Activated CD4-positive, alpha-beta T cell treated with anti-CD3 and anti-CD28 coated beads, Interleukin-2, amount 10 ng/mL, durations not matched to agents 24 days and 14 days (primary cell): ENCODE data around the gene POC5. TPM values are rescaled to one million over a fixed set of nuclear protein-coding genes. Genes with fewer than 3 reads are reported as not detected.
"Not testable (repeated sequence)": the region's sequence is repeated elsewhere in the genome, so short reads cannot be mapped to it uniquely, and the experiment has no call there.

Experiments
- DNase-seq: peaks from one replicate; pipeline ENCODE4 v3.0.0; 2022
- H3K27ac Mint-ChIP-seq: one replicate; pipeline ENCODE4 v1.8.0; 2022; ENCODE audit warnings: mild to moderate bottlenecking, mixed read lengths
- H3K27me3 Mint-ChIP-seq: one replicate; pipeline ENCODE4 v1.8.0; 2022; ENCODE audit warnings: mixed read lengths
- H3K36me3 Mint-ChIP-seq: one replicate; pipeline ENCODE4 v1.8.0; 2022; ENCODE audit warnings: low read depth, mild to moderate bottlenecking, mixed read lengths
- H3K4me1 Mint-ChIP-seq: one replicate; pipeline ENCODE4 v1.8.0; 2021; ENCODE audit warnings: mixed read lengths
- H3K4me3 Mint-ChIP-seq: one replicate; pipeline ENCODE4 v1.8.0; 2022; ENCODE audit warnings: mild to moderate bottlenecking, moderate library complexity, mixed read lengths
- H3K9me3 Mint-ChIP-seq: one replicate; pipeline ENCODE4 v1.8.0; 2021; ENCODE audit warnings: mixed read lengths
- intact Hi-C: fragments of 100-400 bp; cut with micrococcal nuclease; formaldehyde crosslinking; loops from one replicate; pipeline ENCODE4 v1.15.1; 2023
- total RNA-seq: library from RNA; stranded (reverse); gene quantifications from 2 replicates; pipeline ENCODE4 v1.2.3, GENCODE V29; 2022

Gene POC5
- total RNA-seq, 1 donor from 2014 or later: 20.8 TPM

DNA sequence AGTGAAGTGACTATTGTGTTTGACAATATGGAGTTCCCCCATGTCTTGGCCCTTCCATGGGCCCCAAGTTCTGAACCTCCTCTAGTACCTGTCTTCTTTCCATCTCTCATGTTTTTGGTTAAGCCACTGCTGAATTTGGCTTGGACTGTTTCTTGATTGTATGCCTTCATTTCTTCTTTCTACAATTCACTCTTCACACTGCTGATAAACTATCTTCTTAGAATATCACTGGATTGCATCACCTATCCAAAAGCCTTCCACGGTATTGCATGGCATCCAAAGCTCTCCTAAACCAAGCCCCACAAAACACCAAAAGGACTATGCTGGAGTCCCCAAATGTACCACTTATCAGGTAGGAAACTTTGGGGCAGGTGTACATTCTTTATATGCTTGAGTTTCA is 4.3 kb upstream of the POC5 start:
- peaks cover 2% of the 10 kb centered on the region for H3K4me1 Mint-ChIP-seq
- no peak overlapping the region for H3K4me3 Mint-ChIP-seq
- peaks cover 14% of the 10 kb centered on the region for H3K27me3 Mint-ChIP-seq
- H3K36me3 Mint-ChIP-seq: peaks cover 4% of the 10 kb centered on the region
- no peak overlapping the region for H3K27ac Mint-ChIP-seq
- peaks cover 9% of the 10 kb centered on the region for H3K9me3 Mint-ChIP-seq
- peak; percentile 32 for DNase-seq
- intact Hi-C loops: no loop called here

DNA sequence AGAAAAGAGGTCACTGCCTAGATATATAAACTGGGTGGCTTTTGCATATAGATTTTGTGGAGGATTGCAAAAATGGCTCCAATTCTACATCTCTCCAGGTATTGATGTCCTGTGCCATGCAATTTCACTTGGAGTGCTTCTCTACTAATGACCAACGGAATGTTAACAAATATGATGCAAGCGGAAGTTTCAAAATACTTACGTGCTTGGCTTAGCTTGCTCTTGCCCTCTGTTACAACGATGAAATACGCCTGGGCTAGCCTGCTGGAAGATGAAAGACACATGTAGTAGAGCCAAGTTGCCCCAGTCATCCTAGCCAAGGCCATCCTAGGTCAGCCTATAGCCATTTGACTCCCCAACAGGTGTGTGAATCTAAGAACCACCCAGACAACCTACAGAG is 3.6 kb upstream of the POC5 start:
- Mint-ChIP-seq H3K27me3 (peaks cover 11% of the 10 kb centered on the region), H3K27ac (no peak overlapping the region), H3K4me3 (no peak overlapping the region), H3K9me3 (peaks cover 9% of the 10 kb centered on the region), H3K36me3 (peaks cover 4% of the 10 kb centered on the region), H3K4me1 (peaks cover 6% of the 10 kb centered on the region)
- peak; percentile 38 for DNase-seq
- intact Hi-C loops: no loop called here

DNA sequence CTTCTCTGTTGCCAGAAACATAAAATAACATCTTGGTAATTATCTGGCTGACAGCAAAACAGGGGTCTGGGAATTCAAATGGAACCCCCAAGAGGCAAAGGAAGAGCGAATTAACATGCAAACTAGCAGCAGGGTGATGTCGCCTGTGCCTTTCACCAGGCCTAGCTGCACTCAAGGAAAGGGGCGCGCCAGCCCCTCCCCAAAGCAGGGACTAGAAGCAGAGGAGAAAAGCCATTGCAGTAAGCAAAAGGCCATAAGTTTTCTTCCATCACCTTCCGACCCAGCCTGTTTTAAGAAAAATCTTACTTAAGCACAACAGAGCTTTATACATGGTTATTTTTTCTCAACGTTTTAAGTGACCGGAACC is 539 bp downstream of the POC5 start:
- Mint-ChIP-seq H3K36me3 (peaks cover 27% of the 10 kb centered on the region), H3K4me3 (peak overlapping the region; percentile 100), H3K27me3 (peaks cover 7% of the 10 kb centered on the region), H3K9me3 (no peaks in the 10 kb centered on the region), H3K4me1 (peaks cover 29% of the 10 kb centered on the region), H3K27ac (peak overlapping the region; percentile 100)
- DNase-seq: no peak
- intact Hi-C loops: loop anchor here (1.0 to 10.0 kb wide), 10 partner anchors 47 to 1139 kb away; partner anchors contain the start of genes ANKRD31, CERT1, GCNT4 and POLK

DNA sequence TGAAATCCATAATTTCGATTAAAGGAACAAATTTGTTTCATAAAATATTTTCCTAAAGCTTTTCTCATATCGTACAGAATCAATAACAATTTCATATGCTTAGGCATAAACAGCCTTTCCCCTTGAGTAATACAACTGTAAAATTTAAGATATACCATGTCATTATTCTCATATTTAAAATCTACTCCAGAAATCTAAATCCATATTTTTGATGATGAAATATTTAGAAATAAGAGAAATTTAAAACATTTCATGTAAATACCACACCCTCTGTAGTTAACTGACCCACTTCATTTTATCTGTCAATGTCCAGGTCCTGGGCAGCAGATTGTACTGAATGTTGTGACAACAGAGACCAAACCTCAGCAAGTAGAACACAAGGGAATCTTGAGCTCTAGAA is 5.1 kb downstream of the POC5 start:
- Mint-ChIP-seq H3K27me3 (no peaks in the 10 kb centered on the region), H3K9me3 (no peaks in the 10 kb centered on the region), H3K27ac (no peak overlapping the region), H3K36me3 (peaks cover 42% of the 10 kb centered on the region), H3K4me3 (no peak overlapping the region), H3K4me1 (peaks cover 40% of the 10 kb centered on the region)
- no peak for DNase-seq
- intact Hi-C loops: loop anchor here (10.0 kb wide), 1 partner anchor 657 kb away; the partner anchor contains the start of gene GCNT4

DNA sequence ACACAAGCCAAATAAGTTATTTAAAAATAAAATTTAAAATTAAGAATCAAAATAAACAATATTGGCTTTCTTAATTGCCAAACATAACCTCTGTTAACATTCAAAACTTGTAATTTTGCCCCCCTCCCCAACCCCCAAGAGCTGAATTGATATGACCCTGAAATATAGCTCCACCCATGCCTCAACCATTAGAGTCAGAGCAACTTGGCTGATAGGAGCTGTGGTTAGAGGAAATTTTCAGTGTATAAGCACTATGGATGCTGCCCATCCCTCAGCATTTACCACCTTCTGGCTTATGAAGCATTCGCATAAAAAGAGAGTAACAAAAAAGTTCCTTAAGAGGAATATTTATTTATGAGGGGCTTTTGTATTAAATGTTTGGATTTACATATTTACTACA is 6.1 kb downstream of the POC5 start:
- no peak for DNase-seq
- intact Hi-C loops: loop anchor here (10.0 kb wide), 1 partner anchor 656 kb away; the partner anchor contains the start of gene GCNT4
- H3K4me1 Mint-ChIP-seq: peaks cover 37% of the 10 kb centered on the region
- no peaks in the 10 kb centered on the region for H3K27me3 Mint-ChIP-seq
- H3K4me3 Mint-ChIP-seq: no peak overlapping the region
- H3K9me3 Mint-ChIP-seq: no peaks in the 10 kb centered on the region
- peaks cover 40% of the 10 kb centered on the region for H3K36me3 Mint-ChIP-seq
- no peak overlapping the region for H3K27ac Mint-ChIP-seq

DNA sequence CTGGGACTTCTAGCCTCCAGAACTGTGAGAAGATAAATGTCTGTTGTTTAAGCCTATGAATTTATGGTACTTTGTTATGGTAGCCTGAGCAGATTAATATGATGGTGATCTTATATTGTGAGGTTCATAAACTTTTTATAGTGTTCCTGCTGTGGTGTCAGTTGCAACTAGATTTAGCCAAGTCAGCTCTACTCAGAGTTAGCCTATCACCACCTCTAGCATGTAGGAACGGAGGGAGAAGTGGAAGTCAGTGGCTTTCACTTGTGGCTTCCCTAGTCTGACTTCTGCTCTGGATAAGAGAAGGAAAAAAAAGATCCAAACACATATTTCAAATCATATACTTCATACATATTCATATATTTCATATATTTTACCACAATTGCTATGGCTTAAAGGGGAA is 6.6 kb downstream of the POC5 start:
- peak overlapping the region; percentile 7 for H3K27ac Mint-ChIP-seq
- intact Hi-C loops: loop anchor here (10.0 kb wide), 1 partner anchor 656 kb away; the partner anchor contains the start of gene GCNT4
- no peaks in the 10 kb centered on the region for H3K27me3 Mint-ChIP-seq
- DNase-seq: no peak
- no peak overlapping the region for H3K4me3 Mint-ChIP-seq
- H3K36me3 Mint-ChIP-seq: peaks cover 42% of the 10 kb centered on the region
- peaks cover 37% of the 10 kb centered on the region for H3K4me1 Mint-ChIP-seq
- H3K9me3 Mint-ChIP-seq: no peaks in the 10 kb centered on the region

DNA sequence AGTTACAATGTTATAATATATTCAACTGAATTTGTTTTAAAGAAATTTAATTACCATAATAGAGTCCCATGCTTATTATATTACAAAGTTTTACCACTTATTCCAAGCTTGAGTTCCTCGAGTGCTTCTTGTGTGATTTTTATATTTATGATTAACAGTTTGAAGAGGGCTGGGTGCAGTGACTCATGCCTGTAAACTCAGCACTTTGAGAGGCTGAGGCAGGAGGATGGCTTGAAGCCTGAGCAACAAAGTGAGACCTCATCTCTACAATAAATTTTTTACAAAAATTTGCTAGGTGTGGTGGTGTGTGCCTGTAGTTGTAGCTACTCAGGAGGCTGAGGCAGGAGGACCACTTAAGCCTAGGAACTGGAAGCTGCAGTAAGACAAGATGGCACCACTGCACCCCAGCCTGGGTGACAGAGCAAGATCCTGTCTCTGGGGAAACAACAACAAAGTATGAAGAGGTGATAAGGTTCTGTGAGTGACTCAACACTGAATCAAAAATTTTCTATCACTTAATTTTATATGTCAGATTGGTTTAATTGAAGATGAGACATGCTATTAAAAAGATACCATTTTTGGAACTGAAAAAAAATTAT is 9.2 kb downstream of the POC5 start:
- Mint-ChIP-seq H3K9me3 (no peaks in the 10 kb centered on the region), H3K27me3 (no peaks in the 10 kb centered on the region), H3K27ac (peak overlapping the region; percentile 34), H3K4me1 (peaks cover 21% of the 10 kb centered on the region), H3K4me3 (no peak overlapping the region), H3K36me3 (peaks cover 41% of the 10 kb centered on the region)
- peak; percentile 44 for DNase-seq
- intact Hi-C loops: no loop called here

DNA sequence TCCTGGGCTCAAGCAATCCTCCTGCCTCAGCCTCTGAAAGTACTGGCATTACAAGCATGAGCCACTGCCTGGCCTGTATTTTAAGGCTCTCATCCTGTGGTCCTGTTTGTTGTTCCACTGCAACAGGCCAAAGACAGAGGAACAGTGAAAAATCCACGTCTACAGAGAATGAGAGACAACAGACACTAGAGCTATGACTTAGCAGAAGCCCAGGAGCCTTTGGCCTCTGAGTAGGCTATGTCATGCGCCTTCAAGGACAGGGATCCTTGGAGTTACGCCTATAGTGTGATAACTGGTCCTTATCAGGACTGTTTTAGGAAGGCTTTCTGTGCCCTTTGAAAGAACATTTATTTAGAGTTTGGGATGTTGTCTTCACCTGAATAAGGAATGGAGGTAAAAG is 10.5 kb downstream of the POC5 start:
- H3K4me3 Mint-ChIP-seq: no peak overlapping the region
- DNase-seq: peak; percentile 28
- no peak overlapping the region for H3K27ac Mint-ChIP-seq
- H3K27me3 Mint-ChIP-seq: no peaks in the 10 kb centered on the region
- H3K9me3 Mint-ChIP-seq: no peaks in the 10 kb centered on the region
- intact Hi-C loops: no loop called here
- peaks cover 47% of the 10 kb centered on the region for H3K36me3 Mint-ChIP-seq
- peaks cover 18% of the 10 kb centered on the region for H3K4me1 Mint-ChIP-seq

DNA sequence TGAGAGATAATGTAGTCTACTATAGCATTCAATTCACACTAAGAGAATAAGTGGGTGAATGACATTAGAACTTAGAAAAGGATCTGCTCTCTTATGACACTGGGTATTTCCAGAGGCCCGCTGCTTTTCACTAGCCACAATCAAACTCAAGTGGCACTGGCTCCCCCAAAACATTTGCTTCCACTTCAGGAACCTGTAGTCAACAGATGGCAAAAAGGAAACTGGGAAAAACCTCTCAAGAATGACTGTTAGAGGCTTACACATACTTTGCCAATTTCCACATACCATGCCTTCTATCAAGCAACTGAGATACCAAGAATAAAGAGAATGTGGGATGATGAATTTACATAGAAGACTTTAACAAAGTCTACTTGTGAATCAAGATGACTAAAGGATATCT is 11.2 kb downstream of the POC5 start:
- H3K9me3 Mint-ChIP-seq: no peaks in the 10 kb centered on the region
- no peaks in the 10 kb centered on the region for H3K27me3 Mint-ChIP-seq
- peaks cover 16% of the 10 kb centered on the region for H3K4me1 Mint-ChIP-seq
- DNase-seq: peak; percentile 45
- H3K27ac Mint-ChIP-seq: peak overlapping the region; percentile 10
- H3K36me3 Mint-ChIP-seq: peaks cover 48% of the 10 kb centered on the region
- intact Hi-C loops: no loop called here
- no peak overlapping the region for H3K4me3 Mint-ChIP-seq

DNA sequence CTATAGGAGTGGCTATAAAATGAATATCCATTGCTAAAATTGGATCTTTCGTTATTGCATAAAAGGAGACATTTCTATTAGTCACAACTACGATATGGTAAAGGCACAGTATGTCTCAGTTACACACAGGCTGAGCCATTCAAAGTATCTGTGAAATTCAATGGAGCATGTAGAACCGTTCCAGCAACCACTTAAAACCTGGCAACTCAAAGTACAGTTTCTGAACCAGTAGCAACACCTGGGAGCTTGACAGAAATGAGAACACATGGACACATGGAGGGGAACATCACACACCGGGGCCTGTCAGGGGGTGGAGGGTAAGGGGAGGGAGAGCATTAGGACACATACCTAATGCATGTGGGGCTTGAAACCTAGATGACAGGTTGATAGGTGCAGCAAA is 15.4 kb downstream of the POC5 start:
- Mint-ChIP-seq H3K9me3 (no peaks in the 10 kb centered on the region), H3K4me3 (no peak overlapping the region), H3K27ac (no peak overlapping the region), H3K27me3 (no peaks in the 10 kb centered on the region), H3K4me1 (peaks cover 9% of the 10 kb centered on the region), H3K36me3 (peaks cover 53% of the 10 kb centered on the region)
- intact Hi-C loops: no loop called here
- peak; percentile 36 for DNase-seq

DNA sequence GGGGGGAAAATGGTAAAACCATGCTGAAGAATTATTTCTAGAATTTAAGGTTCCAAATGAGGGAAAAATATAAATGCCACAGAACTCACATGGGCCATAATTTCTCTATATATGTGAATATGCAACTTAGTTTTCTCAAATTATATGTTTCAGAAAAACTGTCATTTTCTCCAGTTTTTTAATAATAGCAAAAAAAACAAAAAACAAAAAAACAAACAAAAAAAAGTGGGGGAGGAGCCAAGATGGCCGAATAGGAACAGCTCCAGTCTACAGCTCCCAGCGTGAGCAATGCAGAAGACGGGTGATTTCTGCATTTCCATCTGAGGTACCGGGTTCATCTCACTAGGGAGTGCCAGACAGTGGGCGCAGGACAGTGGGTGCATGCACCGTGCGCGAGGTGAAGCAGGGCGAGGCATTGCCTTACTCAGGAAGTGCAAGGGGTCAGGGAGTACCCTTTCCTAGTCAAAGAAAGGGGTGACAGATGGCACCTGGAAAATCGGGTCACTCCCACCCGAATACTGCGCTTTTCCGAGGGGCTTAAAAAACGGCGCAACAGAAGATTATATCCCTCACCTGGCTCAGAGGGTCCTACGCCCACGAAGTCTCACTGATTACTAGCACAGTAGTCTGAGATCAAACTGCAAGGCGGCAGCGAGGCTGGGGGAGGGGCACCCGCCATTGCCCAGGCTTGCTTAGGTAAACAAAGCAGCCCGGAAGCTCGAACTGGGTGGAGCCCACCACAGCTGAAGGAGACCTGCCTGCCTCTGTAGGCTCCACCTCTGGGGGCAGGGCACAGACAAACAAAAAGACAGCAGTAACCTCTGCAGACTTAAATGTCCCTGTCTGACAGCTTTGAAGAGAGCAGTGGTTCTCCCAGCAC is 21.5 kb downstream of the POC5 start:
- H3K9me3 Mint-ChIP-seq, H3K27ac Mint-ChIP-seq, H3K4me1 Mint-ChIP-seq, H3K27me3 Mint-ChIP-seq, intact Hi-C loops, H3K4me3 Mint-ChIP-seq: not testable (repeated sequence)
- peak; percentile 36 for DNase-seq
- peaks cover 42% of the 10 kb centered on the region for H3K36me3 Mint-ChIP-seq

DNA sequence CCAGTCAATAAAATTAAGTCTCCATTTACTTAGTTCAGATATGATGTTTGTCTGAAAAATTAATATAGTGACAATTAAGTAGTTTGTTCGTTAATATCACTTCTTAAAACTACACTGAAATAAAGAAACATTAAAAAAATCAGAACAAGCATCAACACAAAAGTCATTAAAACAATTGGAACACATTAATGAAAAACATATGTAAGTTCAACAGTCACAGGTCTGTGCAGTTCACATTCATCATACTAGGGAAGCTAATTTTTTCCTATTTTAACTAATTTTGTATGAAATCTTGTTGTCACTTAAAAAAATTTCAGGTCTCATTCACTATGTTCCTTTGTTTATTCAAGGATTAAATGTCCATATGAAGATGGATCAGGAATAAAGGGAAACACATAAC is 22.5 kb downstream of the POC5 start:
- no peak overlapping the region for H3K4me3 Mint-ChIP-seq
- intact Hi-C loops: no loop called here
- peaks cover 40% of the 10 kb centered on the region for H3K36me3 Mint-ChIP-seq
- no peaks in the 10 kb centered on the region for H3K9me3 Mint-ChIP-seq
- no peak for DNase-seq
- H3K27me3 Mint-ChIP-seq: no peaks in the 10 kb centered on the region
- H3K27ac Mint-ChIP-seq: no peak overlapping the region
- H3K4me1 Mint-ChIP-seq: peaks cover 6% of the 10 kb centered on the region

DNA sequence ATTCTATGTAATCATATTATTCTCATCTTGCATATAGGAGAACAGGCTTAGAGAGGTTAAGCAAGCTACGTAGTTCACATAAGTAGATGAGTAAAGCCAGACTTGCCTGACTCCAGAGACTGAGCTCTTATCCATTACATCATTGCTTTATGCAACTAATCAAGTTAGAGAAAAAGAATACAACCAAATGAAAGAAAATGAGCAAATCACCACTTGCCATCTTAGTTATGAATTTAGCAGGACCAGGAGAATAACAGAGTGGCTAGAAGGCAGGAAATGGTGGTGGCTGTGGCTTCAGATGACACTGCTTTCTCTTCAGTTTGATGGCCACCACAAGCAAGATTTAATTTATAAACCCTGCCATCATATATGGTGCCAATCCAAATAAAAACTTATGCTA is 26.6 kb downstream of the POC5 start:
- H3K27ac Mint-ChIP-seq: peak overlapping the region; percentile 26
- intact Hi-C loops: no loop called here
- H3K4me3 Mint-ChIP-seq: no peak overlapping the region
- no peaks in the 10 kb centered on the region for H3K27me3 Mint-ChIP-seq
- peaks cover 39% of the 10 kb centered on the region for H3K36me3 Mint-ChIP-seq
- no peaks in the 10 kb centered on the region for H3K9me3 Mint-ChIP-seq
- peak; percentile 48 for DNase-seq
- H3K4me1 Mint-ChIP-seq: peaks cover 2% of the 10 kb centered on the region

DNA sequence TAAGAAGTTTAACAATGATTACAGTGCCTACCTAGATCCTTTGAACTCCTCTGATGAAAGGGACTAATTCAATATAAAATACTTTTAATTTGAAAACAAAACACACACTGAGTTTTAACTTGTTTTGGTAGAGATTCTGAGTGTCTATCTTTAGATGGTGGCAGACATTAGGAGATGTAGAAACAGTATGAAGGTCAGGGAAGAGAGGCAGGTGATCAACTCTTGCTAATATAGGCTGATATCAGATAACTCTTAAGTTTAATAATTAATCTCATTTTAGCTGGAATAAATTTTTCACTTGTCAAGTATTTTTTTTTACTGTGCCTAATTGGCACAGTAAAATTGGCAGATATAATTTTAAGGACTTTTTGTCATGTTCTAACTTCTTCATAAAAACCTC is 30.8 kb downstream of the POC5 start:
- no peak for DNase-seq
- H3K9me3 Mint-ChIP-seq: no peaks in the 10 kb centered on the region
- H3K27ac Mint-ChIP-seq: no peak overlapping the region
- intact Hi-C loops: no loop called here
- no peak overlapping the region for H3K4me3 Mint-ChIP-seq
- peaks cover 2% of the 10 kb centered on the region for H3K4me1 Mint-ChIP-seq
- peaks cover 28% of the 10 kb centered on the region for H3K36me3 Mint-ChIP-seq
- H3K27me3 Mint-ChIP-seq: no peaks in the 10 kb centered on the region
